ENCODE results near the gene TPPP2.

The TPPP2 gene

GRCh38 chr14:21059842-21060613, 30.0 kb downstream of the TPPP2 start:
- no peak for DNase-seq

GRCh38 chr14:21060614-21061346, 30.8 kb downstream of the TPPP2 start:
- no peak for DNase-seq

GRCh38 chr14:21061347-21061668, 31.3 kb downstream of the TPPP2 start:
- no peak for DNase-seq

GRCh38 chr14:21063479-21063878, 33.5 kb downstream of the TPPP2 start:
- no peak for DNase-seq

- peak in 1 of 3 experiments; percentile 40 for DNase-seq
Observed at GRCh38 chr14:21066882-21067502, 37.0 kb downstream of the TPPP2 start.

DNA sequence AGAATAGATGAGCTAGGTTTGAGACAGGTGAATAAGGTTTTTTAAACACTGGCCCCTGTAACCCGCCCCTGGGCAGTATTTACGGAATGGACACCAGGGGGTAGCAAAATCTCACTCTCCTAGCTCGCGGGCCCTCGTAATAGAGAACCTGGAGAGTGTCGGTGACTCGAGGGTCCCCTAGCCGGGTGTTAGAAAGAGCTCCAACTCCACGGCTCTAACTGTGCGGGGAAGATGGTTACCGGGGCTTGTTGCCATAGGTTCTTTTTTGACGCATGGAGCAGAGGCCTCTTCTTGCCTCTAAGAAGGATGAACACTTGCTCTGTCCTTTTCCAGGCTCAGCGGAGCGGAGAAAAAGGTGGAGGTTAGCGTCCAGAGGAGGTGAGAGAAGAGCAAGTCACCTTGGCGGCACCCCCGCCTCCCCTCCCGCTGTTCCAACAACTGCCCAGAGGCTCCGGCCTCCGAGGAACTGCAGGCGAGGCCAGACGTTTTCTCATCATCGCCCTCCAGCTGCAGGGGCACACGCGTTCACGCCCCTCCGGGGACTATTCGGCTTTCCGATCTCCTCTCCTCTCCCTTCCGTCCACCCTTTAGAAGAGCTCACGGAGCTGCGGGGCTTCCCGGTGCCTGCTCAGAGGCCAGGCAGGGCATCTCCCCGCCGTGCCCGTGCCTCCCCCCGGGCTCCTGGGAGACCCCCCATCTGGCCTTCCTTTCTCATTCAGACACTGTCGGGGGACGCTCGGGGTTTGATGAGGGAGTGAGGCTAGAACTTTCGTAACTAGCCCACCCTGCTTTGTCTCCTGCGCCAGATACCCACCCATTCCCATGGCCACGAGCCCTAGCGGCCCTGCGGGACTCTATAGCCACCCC, 38.7 kb downstream of the TPPP2 start:
- DNase-seq = peak; percentile 63 to 95 (median 90)

- peak in 2 of 3 experiments; percentile 87 to 92 for DNase-seq
Observed at GRCh38 chr14:21069388-21070082, 39.5 kb downstream of the TPPP2 start.

- DNase-seq = peak in 2 of 3 experiments; percentile 30 to 92
Observed at GRCh38 chr14:21070083-21070609, 40.1 kb downstream of the TPPP2 start, which contains the start of gene ARHGEF40. Gene ARHGEF40, plus strand, starts transcription at chr14:21070304. Its CDS starts 93 bp downstream, at chr14:21070397.

- DNase-seq = peak in 2 of 3 experiments; percentile 76 to 84
Observed at GRCh38 chr14:21070610-21071224, 40.7 kb downstream of the TPPP2 start.

GRCh38 chr14:21071225-21072030, 41.4 kb downstream of the TPPP2 start:
- peak; percentile 58 to 96 (median 95) for DNase-seq

GRCh38 chr14:21072031-21072473, 42.0 kb downstream of the TPPP2 start:
- DNase-seq = peak in 1 of 3 experiments; percentile 57

- no peak for DNase-seq
Observed at GRCh38 chr14:21072781-21073339, 42.8 kb downstream of the TPPP2 start.

DNA sequence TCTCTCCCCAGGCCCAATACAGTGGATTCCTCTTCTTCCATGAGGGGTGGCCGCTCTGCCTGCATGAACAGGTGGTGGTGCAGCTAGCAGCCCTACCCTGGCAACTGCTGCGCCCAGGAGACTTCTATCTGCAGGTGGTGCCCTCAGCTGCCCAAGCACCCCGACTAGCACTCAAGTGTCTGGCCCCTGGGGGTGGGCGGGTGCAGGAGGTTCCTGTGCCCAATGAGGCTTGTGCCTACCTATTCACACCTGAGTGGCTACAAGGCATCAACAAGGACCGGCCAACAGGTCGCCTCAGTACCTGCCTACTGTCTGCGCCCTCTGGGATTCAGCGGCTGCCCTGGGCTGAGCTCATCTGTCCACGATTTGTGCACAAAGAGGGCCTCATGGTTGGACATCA, 43.9 kb downstream of the TPPP2 start:
- no peak for DNase-seq

- no peak for DNase-seq
Observed at GRCh38 chr14:21074398-21075272, 44.6 kb downstream of the TPPP2 start.

DNA sequence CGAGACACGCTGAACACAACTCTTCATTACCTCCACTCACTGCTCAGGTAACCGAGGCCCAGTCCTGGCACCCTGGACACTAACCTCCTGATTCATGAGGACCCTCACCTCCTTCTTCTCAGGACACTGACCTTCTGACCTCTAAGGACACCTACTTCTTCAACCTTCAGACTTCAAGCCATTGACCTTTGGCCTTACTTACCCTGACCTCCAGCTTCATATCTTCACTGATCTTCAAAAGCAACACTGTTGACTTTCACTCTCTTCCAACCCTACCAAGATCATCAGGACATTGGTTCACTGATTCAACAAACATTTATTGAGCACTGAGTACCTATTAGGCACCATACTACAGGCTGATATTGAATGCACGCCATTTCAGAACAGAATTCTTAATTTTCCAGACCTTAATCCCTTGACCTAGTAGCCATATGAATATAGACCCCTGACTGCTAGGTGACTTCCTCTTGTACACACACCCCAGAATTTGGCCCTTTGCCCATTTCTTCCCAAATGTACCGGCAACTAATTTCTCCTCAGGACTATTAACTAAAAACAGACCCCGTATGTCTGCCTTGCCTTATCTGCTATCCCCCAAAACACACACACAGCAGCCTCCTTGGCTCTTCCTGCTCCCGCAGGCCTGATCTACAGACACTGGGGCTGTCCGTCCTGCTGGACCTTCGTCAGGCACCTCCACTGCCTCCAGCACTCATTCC, 45.9 kb downstream of the TPPP2 start:
- no peak for DNase-seq

GRCh38 chr14:21077672-21078071, 47.7 kb downstream of the TPPP2 start:
- DNase-seq = no peak

- DNase-seq = no peak
Observed at GRCh38 chr14:21078287-21078686, 48.3 kb downstream of the TPPP2 start.

- no peak for DNase-seq
Observed at GRCh38 chr14:21078726-21079125, 48.7 kb downstream of the TPPP2 start.
